HG03159 (cell line): ENCODE results near the gene OR52H1.
"Not testable (repeated sequence)": the region's sequence is repeated elsewhere in the genome, so short reads cannot be mapped to it uniquely, and the experiment has no call there.

Experiments
- ATAC-seq: cut with Tn5 transposase; IDR thresholded peaks from one replicate; pipeline ENCODE4 v1.9.1; 2021; ENCODE audit warnings: mild to moderate bottlenecking, moderate library complexity; ENCODE audit not compliant: unreplicated experiment

The OR52H1 gene

GRCh38 chr11:5548440-5548839 lies at the start of gene OR52H1:
Gene OR52H1 (minus strand): TSS chr11:5548540. CDS start chr11:5545505, 3,035 bp downstream.
- ATAC-seq: no peak

- ATAC-seq: no peak
Observed at GRCh38 chr11:5597953-5598352, 49.6 kb upstream of the OR52H1 start.

- ATAC-seq: peak; percentile 51
Observed at GRCh38 chr11:5596607-5597201, 48.4 kb upstream of the OR52H1 start, which contains the start of gene TRIM6. Gene TRIM6 (plus strand): TSS chr11:5596637. CDS start chr11:5596898, 261 bp downstream.

GRCh38 chr11:5593146-5593545 lies 44.8 kb upstream of the OR52H1 start:
- no peak for ATAC-seq

GRCh38 chr11:5592615-5593014 lies 44.3 kb upstream of the OR52H1 start:
- ATAC-seq: no peak

- no peak for ATAC-seq
Observed at GRCh38 chr11:5591613-5592012, 43.3 kb upstream of the OR52H1 start.

- not testable (repeated sequence) for ATAC-seq
Observed at GRCh38 chr11:5589906-5590305, 41.6 kb upstream of the OR52H1 start.

GRCh38 chr11:5584458-5584857 lies 36.1 kb upstream of the OR52H1 start:
- ATAC-seq: not testable (repeated sequence)

GRCh38 chr11:5581014-5581413 lies 32.7 kb upstream of the OR52H1 start:
- ATAC-seq: no peak

GRCh38 chr11:5580577-5580976 lies 32.2 kb upstream of the OR52H1 start, which contains the start of gene OR52B6:
Gene OR52B6 (plus strand): TSS chr11:5580877. CDS start chr11:5580877, 0 bp downstream.
- ATAC-seq: no peak

- no peak for ATAC-seq
Observed at GRCh38 chr11:5577101-5577500, 28.8 kb upstream of the OR52H1 start.

GRCh38 chr11:5575152-5575551 lies 26.8 kb upstream of the OR52H1 start:
- no peak for ATAC-seq

GRCh38 chr11:5574654-5575053 lies 26.3 kb upstream of the OR52H1 start:
- no peak for ATAC-seq

GRCh38 chr11:5564259-5565019 lies 16.1 kb upstream of the OR52H1 start:
- no peak for ATAC-seq

- ATAC-seq: no peak
Observed at GRCh38 chr11:5557751-5558150, 9.4 kb upstream of the OR52H1 start.

GRCh38 chr11:5556596-5557188 lies 8.4 kb upstream of the OR52H1 start:
- ATAC-seq: no peak

GRCh38 chr11:5553343-5553742 lies 5.0 kb upstream of the OR52H1 start:
- no peak for ATAC-seq

- peak; percentile 73 for ATAC-seq
Observed at GRCh38 chr11:5550440-5551095, 2.2 kb upstream of the OR52H1 start.

GRCh38 chr11:5547982-5548381 lies 358 bp downstream of the OR52H1 start:
- no peak for ATAC-seq

- ATAC-seq: no peak
Observed at GRCh38 chr11:5546457-5546856, 1.9 kb downstream of the OR52H1 start.

GRCh38 chr11:5541427-5541826 lies 6.9 kb downstream of the OR52H1 start:
- no peak for ATAC-seq
